Fibroblast of lung (primary cell): ENCODE measurements around the gene SLC7A6. TPM values are rescaled to one million over a fixed set of nuclear protein-coding genes. Genes with fewer than 3 reads are reported as not detected.

ENCODE experiments used
- DNase-seq, 2 donors: peaks; one replicate each; pipeline versions ENCODE4 v3.0.0 to v3.0.0-alpha.2; 2010; ENCODE audit warnings: low read depth in 2 of 2
- H2AFZ ChIP-seq: 2 replicates; pipeline ENCODE4 v1.5.1; 2012; ENCODE audit warnings: low read length, control low read depth, inconsistent platforms
- H3K27ac ChIP-seq: 2 replicates; pipeline ENCODE4 v1.5.1; 2011; ENCODE audit warnings: low read length, control low read depth; ENCODE audit not compliant: insufficient read depth
- H3K27me3 ChIP-seq: 2 replicates; pipeline ENCODE4 v1.5.1; 2011; ENCODE audit warnings: mild to moderate bottlenecking, low read length; ENCODE audit not compliant: control insufficient read depth, insufficient read depth
- H3K36me3 ChIP-seq: 2 replicates; pipeline ENCODE4 v1.5.1; 2011; ENCODE audit warnings: low read length; ENCODE audit not compliant: control insufficient read depth, insufficient read depth
- H3K4me1 ChIP-seq: 2 replicates; pipeline ENCODE4 v1.5.1; 2011; ENCODE audit warnings: low read length; ENCODE audit not compliant: control insufficient read depth, insufficient read depth; ENCODE audit errors: extremely low read depth
- H3K4me2 ChIP-seq: 2 replicates; pipeline ENCODE4 v1.5.1; 2011; ENCODE audit warnings: low read length, control low read depth; ENCODE audit not compliant: insufficient read depth; ENCODE audit errors: extremely low read depth
- H3K4me3 ChIP-seq, 4 experiments: fragments of 200-600 bp in 1 of 4; sonication (generic) in 1 of 4; replicated peaks in 1 of 4; 2 replicates each; pipeline ENCODE4 v1.5.1; 2011 to 2016; ENCODE audit warnings: low read length in 4 of 4, low read depth in 3 of 4, mild to moderate bottlenecking in 3 of 4, control low read depth in 2 of 4, inconsistent platforms in 1 of 4, mixed read lengths in 1 of 4; ENCODE audit not compliant: insufficient read depth in 1 of 4; ENCODE audit errors: control extremely low read depth in 1 of 4
- H3K79me2 ChIP-seq: 2 replicates; pipeline ENCODE4 v1.5.1; 2012; ENCODE audit warnings: mild to moderate bottlenecking, low read length, inconsistent platforms; ENCODE audit not compliant: control insufficient read depth, insufficient read depth
- H3K9ac ChIP-seq: 2 replicates; pipeline ENCODE4 v1.5.1; 2011; ENCODE audit warnings: mild to moderate bottlenecking, low read length, control low read depth; ENCODE audit not compliant: insufficient read depth
- H3K9me3 ChIP-seq: 2 replicates; pipeline ENCODE4 v1.5.1; 2012; ENCODE audit warnings: low read depth, low read length; ENCODE audit not compliant: control insufficient read depth, insufficient read depth
- H4K20me1 ChIP-seq: 2 replicates; pipeline ENCODE4 v1.5.1; 2011; ENCODE audit warnings: low read length; ENCODE audit not compliant: control insufficient read depth, insufficient read depth; ENCODE audit errors: extremely low read depth
- EZH2 ChIP-seq: IDR thresholded peaks from 2 replicates; pipeline ENCODE4 v1.5.1; 2012; ENCODE audit warnings: low read length, control low read depth, mild to moderate bottlenecking; ENCODE audit errors: missing control alignments
- polyA plus RNA-seq, 2 donors: library from polyadenylated mRNA; depleted of rRNA in 1 of 2; stranded (reverse) in 1 of 2; unstranded in 1 of 2; fragments of >200 nt; gene quantifications; 2 replicates each; pipeline ENCODE4 v1.2.1, GENCODE V29; 2011 to 2012; ENCODE audit warnings: missing spikeins in 1 of 2
- total RNA-seq: library from RNA; depleted of rRNA; stranded (reverse); fragments of >200 nt; gene quantifications from 2 replicates; pipeline ENCODE4 v1.2.1, GENCODE V29; 2014
- TF ChIP-seq, protein P1 (sequence below), 2 donors: IDR thresholded peaks in 1 of 2; conservative IDR thresholded peaks in 1 of 2; 1 replicate in 1 of 2; 2 replicates in 1 of 2; pipeline ENCODE4 v1.5.1; 2011 to 2012; ENCODE audit warnings: low read length in 2 of 2, control low read depth in 1 of 2, inconsistent platforms in 1 of 2, low read depth in 1 of 2, mild to moderate bottlenecking in 1 of 2

The SLC7A6 gene
- total and polyA plus RNA-seq, 2 donors (not counting 1 experiment from before 2014, with no cell fraction given), result 11.9 to 19.0 TPM

DNA sequence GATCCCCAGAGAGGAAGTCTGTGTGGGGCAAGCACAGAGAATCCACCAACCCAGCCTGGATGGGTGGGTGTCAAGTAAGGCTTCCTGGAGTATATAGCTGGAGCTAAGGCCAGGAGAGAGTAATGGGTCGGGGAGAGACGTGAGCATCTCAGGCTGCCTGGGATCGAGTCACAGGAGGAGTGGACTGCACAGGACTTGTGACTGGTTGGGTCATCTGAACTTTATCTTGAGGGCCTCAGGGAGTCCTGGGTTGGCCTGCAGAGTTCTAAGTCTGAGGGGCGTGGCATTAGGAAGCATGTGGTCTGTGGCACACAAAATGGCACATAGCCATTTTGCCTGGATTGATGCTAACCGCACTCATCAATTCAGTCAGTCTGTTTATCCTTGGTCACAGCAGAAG lies 17.7 kb upstream of the SLC7A6 start:
- peaks cover 7% of the 10 kb centered on the region for H3K4me1 ChIP-seq
- TF ChIP-seq, protein P1, sequence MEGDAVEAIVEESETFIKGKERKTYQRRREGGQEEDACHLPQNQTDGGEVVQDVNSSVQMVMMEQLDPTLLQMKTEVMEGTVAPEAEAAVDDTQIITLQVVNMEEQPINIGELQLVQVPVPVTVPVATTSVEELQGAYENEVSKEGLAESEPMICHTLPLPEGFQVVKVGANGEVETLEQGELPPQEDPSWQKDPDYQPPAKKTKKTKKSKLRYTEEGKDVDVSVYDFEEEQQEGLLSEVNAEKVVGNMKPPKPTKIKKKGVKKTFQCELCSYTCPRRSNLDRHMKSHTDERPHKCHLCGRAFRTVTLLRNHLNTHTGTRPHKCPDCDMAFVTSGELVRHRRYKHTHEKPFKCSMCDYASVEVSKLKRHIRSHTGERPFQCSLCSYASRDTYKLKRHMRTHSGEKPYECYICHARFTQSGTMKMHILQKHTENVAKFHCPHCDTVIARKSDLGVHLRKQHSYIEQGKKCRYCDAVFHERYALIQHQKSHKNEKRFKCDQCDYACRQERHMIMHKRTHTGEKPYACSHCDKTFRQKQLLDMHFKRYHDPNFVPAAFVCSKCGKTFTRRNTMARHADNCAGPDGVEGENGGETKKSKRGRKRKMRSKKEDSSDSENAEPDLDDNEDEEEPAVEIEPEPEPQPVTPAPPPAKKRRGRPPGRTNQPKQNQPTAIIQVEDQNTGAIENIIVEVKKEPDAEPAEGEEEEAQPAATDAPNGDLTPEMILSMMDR (conservative IDR thresholded peaks at IDR 0.05 in 1 of 2, IDR thresholded peaks at IDR 0.05 in 1 of 2; ENCODE audit: low read depth in 1 of 2, low read length in 2 of 2), result no peak
- TF ChIP-seq EZH2, result no peak
- no peaks in the 10 kb centered on the region for H3K27me3 ChIP-seq
- H2AFZ ChIP-seq, result no peak overlapping the region
- peak overlapping the region in 1 of 4 experiments; percentile 95 for H3K4me3 ChIP-seq
- no peak for DNase-seq
- H3K36me3 ChIP-seq, result no peaks in the 10 kb centered on the region
- H3K79me2 ChIP-seq, result peaks cover 8% of the 10 kb centered on the region
- no peak overlapping the region for H3K27ac ChIP-seq
- H3K9ac ChIP-seq, result no peak overlapping the region
- H4K20me1 ChIP-seq, result no peaks in the 10 kb centered on the region
- H3K4me2 ChIP-seq, result no peak overlapping the region
- H3K9me3 ChIP-seq, result no peaks in the 10 kb centered on the region

DNA sequence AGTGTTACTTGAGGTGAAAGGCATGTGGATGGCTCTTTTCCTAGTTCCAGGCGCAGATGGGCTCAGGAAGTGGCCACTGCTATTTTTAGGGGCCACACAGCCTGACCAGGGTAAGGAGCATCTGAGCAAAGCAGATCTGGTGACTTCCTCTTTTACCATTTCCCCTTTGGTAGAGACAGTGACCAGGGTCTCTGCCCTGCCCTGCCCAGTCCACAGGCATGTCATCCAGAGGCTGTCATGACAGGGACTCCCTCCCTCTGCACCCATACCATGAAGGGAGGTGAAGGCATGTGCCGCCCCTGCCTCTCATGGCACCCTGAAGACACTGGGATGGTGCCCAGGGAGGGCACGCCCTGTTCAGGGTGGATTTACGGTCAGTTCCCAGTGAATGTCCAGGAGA lies 16.9 kb upstream of the SLC7A6 start:
- H3K79me2 ChIP-seq, result peaks cover 8% of the 10 kb centered on the region
- H3K36me3 ChIP-seq, result peaks cover 2% of the 10 kb centered on the region
- H3K4me1 ChIP-seq, result peaks cover 7% of the 10 kb centered on the region
- no peak overlapping the region for H3K27ac ChIP-seq
- DNase-seq, result no peak
- H3K9ac ChIP-seq, result no peak overlapping the region
- no peak overlapping the region for H2AFZ ChIP-seq
- no peak for TF ChIP-seq EZH2
- TF ChIP-seq, protein P1 (conservative IDR thresholded peaks at IDR 0.05 in 1 of 2, IDR thresholded peaks at IDR 0.05 in 1 of 2; ENCODE audit: low read depth in 1 of 2, low read length in 2 of 2), result no peak
- H3K27me3 ChIP-seq, result no peaks in the 10 kb centered on the region
- no peak overlapping the region for H3K4me3 ChIP-seq
- H3K9me3 ChIP-seq, result no peaks in the 10 kb centered on the region
- no peaks in the 10 kb centered on the region for H4K20me1 ChIP-seq
- H3K4me2 ChIP-seq, result no peak overlapping the region

DNA sequence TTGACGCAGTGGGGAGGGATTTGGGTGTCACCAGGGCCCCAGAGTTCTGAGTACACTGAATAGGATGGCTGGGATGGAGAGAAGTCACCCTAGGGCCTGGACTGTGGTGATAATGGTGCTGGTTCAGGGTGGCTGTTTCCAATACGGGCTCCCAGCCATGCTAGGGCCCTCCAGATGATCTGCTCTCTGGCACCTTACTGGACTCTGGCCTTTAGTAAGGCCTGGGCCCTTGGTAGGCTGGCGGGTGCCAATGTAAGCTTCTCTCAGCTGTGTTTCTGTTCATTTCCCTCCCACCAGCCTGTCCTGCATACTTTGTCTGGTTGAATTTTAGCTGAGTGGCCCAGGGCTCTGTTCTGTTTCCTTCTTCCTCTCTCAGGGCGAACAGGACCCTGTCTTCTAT lies 16.4 kb upstream of the SLC7A6 start:
- H3K36me3 ChIP-seq, result peaks cover 2% of the 10 kb centered on the region
- peaks cover 7% of the 10 kb centered on the region for H3K4me1 ChIP-seq
- H3K79me2 ChIP-seq, result peaks cover 8% of the 10 kb centered on the region
- no peak overlapping the region for H3K4me3 ChIP-seq
- H3K27me3 ChIP-seq, result no peaks in the 10 kb centered on the region
- TF ChIP-seq EZH2, result no peak
- TF ChIP-seq, protein P1 (conservative IDR thresholded peaks at IDR 0.05 in 1 of 2, IDR thresholded peaks at IDR 0.05 in 1 of 2; ENCODE audit: low read depth in 1 of 2, low read length in 2 of 2), result no peak
- H3K9ac ChIP-seq, result no peak overlapping the region
- no peak overlapping the region for H2AFZ ChIP-seq
- no peaks in the 10 kb centered on the region for H3K9me3 ChIP-seq
- no peaks in the 10 kb centered on the region for H4K20me1 ChIP-seq
- DNase-seq, result no peak
- H3K27ac ChIP-seq, result no peak overlapping the region
- H3K4me2 ChIP-seq, result no peak overlapping the region
